ENCODE data around the gene CCDC78.

GRCh38 chr16:714079-714478 is 12.2 kb downstream of the CCDC78 start:
- TF ChIP-seq CTCF (conservative IDR thresholded peaks at IDR 0.05; ENCODE audit: low read length): no peak
- no peak for TF ChIP-seq EZH2phosphoT487 (IDR thresholded peaks at IDR 0.05; ENCODE audit: borderline replicate concordance)
